ENCODE data around the gene ASGR2.

The ASGR2 gene

DNA sequence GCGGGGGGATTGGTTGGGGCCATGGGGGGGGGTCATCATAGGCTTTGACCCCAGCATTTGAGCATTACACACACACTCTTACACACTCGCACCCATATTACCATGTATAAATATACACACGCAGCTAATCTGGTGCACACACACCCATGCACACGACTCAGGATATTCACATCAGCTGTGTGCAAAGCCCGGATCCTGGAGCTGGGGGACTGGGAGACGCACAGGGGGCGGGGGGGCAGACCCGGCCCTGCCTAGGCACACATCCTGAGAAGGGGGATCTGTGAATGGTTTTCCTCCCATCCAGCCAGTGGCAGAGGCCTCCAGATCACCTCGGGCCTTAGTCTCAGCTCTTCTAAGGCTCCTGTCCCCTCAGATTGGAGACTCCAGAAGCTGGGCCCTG is 5.6 kb downstream of the ASGR2 start:
- no peaks in the 10 kb centered on the region for H3K79me2 ChIP-seq (ENCODE audit: control insufficient read depth, insufficient read depth, low read length)
- H4K5ac ChIP-seq (ENCODE audit: low read length), result no peak overlapping the region
- no peak overlapping the region for H2BK120ac ChIP-seq (ENCODE audit: low read depth, low read length)
- H3K27ac ChIP-seq (ENCODE audit: low read depth, low read length), result no peak overlapping the region
- no peaks in the 10 kb centered on the region for H3K4me1 ChIP-seq (ENCODE audit: control insufficient read depth, low read depth, low read length)
- no peak overlapping the region for H3K9ac ChIP-seq (ENCODE audit: low read length)
- H3K4me2 ChIP-seq (ENCODE audit: low read length), result no peak overlapping the region
- no peak overlapping the region for H3K18ac ChIP-seq (ENCODE audit: low read length)
- no peak overlapping the region for H2BK5ac ChIP-seq (ENCODE audit: low read length)
- H3K56ac ChIP-seq (ENCODE audit: low read length), result no peak overlapping the region
- H3K4me3 ChIP-seq (ENCODE audit: low read length), result no peak overlapping the region
- DNase-seq, result no peak
- H4K8ac ChIP-seq (ENCODE audit: low read depth, low read length), result no peak overlapping the region
- H2BK15ac ChIP-seq (replicated peaks; ENCODE audit: low read depth), result no peak overlapping the region
- H3K27me3 ChIP-seq (ENCODE audit: insufficient read depth, low read length, poor library complexity), result no peaks in the 10 kb centered on the region
- H3K36me3 ChIP-seq (ENCODE audit: control insufficient read depth, insufficient read depth, low read length), result no peaks in the 10 kb centered on the region
- H2AK5ac ChIP-seq (ENCODE audit: low read length), result no peak overlapping the region
- H3K4ac ChIP-seq (ENCODE audit: low read depth, low read length), result no peak overlapping the region
- no peak overlapping the region for H3K23ac ChIP-seq (ENCODE audit: low read length)
- no CpG with 5 or more reads among the region's 9 CpGs for WGBS (ENCODE audit: extremely low coverage, insufficient coverage, low lambda C conversion rate)
- H3K79me1 ChIP-seq (ENCODE audit: low read length), result no peaks in the 10 kb centered on the region

DNA sequence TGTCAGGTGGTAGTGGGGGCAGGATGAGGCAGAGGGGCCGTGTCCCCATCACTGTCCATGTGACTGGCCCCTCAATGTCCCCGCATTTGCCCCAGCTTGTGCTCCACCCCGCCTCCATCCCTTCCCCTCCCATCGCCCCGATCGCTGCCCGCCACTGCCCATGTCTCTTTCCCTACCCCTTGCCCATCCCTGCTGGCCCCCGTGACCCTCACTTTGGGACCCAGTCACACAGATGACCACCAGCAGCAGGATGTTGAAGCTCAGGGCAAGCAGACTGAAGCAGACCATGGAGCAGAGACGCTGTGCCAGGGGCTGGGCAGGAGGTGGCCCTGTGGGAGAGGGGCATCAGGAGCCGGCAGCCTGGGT is 6.1 kb downstream of the ASGR2 start:
- H4K5ac ChIP-seq (ENCODE audit: low read length), result no peak overlapping the region
- H2BK5ac ChIP-seq (ENCODE audit: low read length), result no peak overlapping the region
- no peaks in the 10 kb centered on the region for H3K27me3 ChIP-seq (ENCODE audit: insufficient read depth, low read length, poor library complexity)
- no peak overlapping the region for H3K27ac ChIP-seq (ENCODE audit: low read depth, low read length)
- H2BK15ac ChIP-seq (replicated peaks; ENCODE audit: low read depth), result no peak overlapping the region
- no peaks in the 10 kb centered on the region for H3K36me3 ChIP-seq (ENCODE audit: control insufficient read depth, insufficient read depth, low read length)
- H3K79me1 ChIP-seq (ENCODE audit: low read length), result no peaks in the 10 kb centered on the region
- no peak overlapping the region for H3K4me3 ChIP-seq (ENCODE audit: low read length)
- no peak overlapping the region for H3K9ac ChIP-seq (ENCODE audit: low read length)
- no peaks in the 10 kb centered on the region for H3K79me2 ChIP-seq (ENCODE audit: control insufficient read depth, insufficient read depth, low read length)
- no peak overlapping the region for H3K56ac ChIP-seq (ENCODE audit: low read length)
- H3K4ac ChIP-seq (ENCODE audit: low read depth, low read length), result no peak overlapping the region
- H3K4me2 ChIP-seq (ENCODE audit: low read length), result no peak overlapping the region
- no peak overlapping the region for H2BK120ac ChIP-seq (ENCODE audit: low read depth, low read length)
- H3K4me1 ChIP-seq (ENCODE audit: control insufficient read depth, low read depth, low read length), result no peaks in the 10 kb centered on the region
- DNase-seq, result no peak
- H2AK5ac ChIP-seq (ENCODE audit: low read length), result no peak overlapping the region
- H3K23ac ChIP-seq (ENCODE audit: low read length), result no peak overlapping the region
- H4K8ac ChIP-seq (ENCODE audit: low read depth, low read length), result no peak overlapping the region
- no peak overlapping the region for H3K18ac ChIP-seq (ENCODE audit: low read length)
- no CpG with 5 or more reads among the region's 10 CpGs for WGBS (ENCODE audit: extremely low coverage, insufficient coverage, low lambda C conversion rate)

DNA sequence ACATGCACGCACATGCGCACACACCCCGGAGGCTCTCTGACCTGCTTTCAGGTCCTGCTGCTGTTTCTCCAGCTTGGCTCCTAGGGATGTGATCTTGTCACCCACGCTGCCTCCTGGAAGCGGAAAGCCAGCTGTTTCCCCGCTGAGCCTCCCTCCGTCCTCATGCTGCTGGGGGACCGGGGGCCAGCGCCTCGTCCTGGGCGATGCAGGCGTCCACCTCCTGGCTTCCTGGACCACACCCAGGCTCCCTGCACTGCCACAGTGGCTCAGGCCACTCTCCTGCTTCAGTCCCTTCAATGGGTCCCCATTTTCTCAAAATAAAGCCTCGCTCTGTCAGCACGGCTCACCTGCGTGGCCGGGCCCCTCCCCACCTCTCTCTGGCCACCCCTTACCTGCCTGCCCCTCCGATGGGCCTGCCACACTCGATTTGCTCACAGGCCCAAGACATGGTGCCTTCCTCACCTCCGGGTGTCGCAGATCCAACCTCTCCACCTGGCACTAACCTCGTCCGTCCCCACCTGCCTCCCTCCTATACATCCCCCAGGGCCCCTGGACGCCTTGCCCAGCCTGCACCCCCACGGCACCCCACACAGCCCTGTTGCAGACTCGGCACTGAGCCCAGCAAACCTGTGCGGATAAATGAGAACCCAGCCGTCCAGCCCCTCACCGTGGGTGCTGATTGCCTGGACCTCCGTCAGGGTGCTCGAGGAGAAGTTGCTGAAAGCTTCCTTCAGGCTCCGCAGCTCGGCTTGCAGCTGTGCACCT is 6.6 kb downstream of the ASGR2 start:
- H3K79me2 ChIP-seq (ENCODE audit: control insufficient read depth, insufficient read depth, low read length), result no peaks in the 10 kb centered on the region
- no peak for DNase-seq
- H3K36me3 ChIP-seq (ENCODE audit: control insufficient read depth, insufficient read depth, low read length), result no peaks in the 10 kb centered on the region
- H3K9ac ChIP-seq (ENCODE audit: low read length), result no peak overlapping the region
- no peak overlapping the region for H3K56ac ChIP-seq (ENCODE audit: low read length)
- no peak overlapping the region for H3K23ac ChIP-seq (ENCODE audit: low read length)
- no peak overlapping the region for H2BK5ac ChIP-seq (ENCODE audit: low read length)
- no peak overlapping the region for H3K4me2 ChIP-seq (ENCODE audit: low read length)
- H3K18ac ChIP-seq (ENCODE audit: low read length), result no peak overlapping the region
- no peak overlapping the region for H3K4ac ChIP-seq (ENCODE audit: low read depth, low read length)
- H2BK120ac ChIP-seq (ENCODE audit: low read depth, low read length), result no peak overlapping the region
- no peak overlapping the region for H3K27ac ChIP-seq (ENCODE audit: low read depth, low read length)
- H3K79me1 ChIP-seq (ENCODE audit: low read length), result no peaks in the 10 kb centered on the region
- H3K4me3 ChIP-seq (ENCODE audit: low read length), result no peak overlapping the region
- H2BK15ac ChIP-seq (replicated peaks; ENCODE audit: low read depth), result no peak overlapping the region
- no peaks in the 10 kb centered on the region for H3K4me1 ChIP-seq (ENCODE audit: control insufficient read depth, low read depth, low read length)
- H4K8ac ChIP-seq (ENCODE audit: low read depth, low read length), result no peak overlapping the region
- no peaks in the 10 kb centered on the region for H3K27me3 ChIP-seq (ENCODE audit: insufficient read depth, low read length, poor library complexity)
- no CpG with 5 or more reads among the region's 32 CpGs for WGBS (ENCODE audit: extremely low coverage, insufficient coverage, low lambda C conversion rate)
- no peak overlapping the region for H4K5ac ChIP-seq (ENCODE audit: low read length)
- no peak overlapping the region for H2AK5ac ChIP-seq (ENCODE audit: low read length)

DNA sequence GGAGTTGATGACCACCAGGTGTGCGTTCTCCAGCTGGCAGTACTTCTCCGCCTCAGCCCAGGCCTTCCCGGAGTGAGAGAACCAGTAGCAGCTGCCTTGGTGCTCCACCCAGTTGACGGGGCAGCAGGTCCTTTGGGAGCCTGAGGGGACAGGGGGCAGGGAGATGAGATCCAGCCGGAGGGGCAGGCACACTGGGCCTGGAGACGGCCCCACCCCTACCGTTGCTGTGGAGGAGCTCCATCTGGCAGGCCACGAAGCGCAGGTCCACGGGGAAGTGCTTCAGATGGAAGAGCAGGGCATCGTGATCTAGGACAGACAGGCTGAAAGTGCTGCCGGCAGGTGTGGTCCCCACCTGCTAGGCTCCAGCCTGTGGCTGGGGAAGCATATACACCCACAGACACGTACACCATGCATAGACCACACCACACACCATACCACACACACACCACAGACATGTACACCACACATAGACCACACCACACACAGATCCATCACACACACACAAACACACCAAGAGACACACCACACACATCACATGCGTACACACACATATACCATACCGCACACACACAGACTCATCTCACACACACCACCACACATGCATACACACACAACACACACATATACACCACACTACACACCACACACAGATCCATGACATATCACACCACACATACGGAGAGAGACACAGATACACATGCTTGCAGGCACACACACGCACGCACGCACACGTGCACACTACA is 7.4 kb downstream of the ASGR2 start:
- H2BK120ac ChIP-seq (ENCODE audit: low read depth, low read length), result no peak overlapping the region
- H3K56ac ChIP-seq (ENCODE audit: low read length), result no peak overlapping the region
- no peak overlapping the region for H3K27ac ChIP-seq (ENCODE audit: low read depth, low read length)
- H3K4me3 ChIP-seq (ENCODE audit: low read length), result no peak overlapping the region
- H3K4me2 ChIP-seq (ENCODE audit: low read length), result no peak overlapping the region
- no peaks in the 10 kb centered on the region for H3K79me2 ChIP-seq (ENCODE audit: control insufficient read depth, insufficient read depth, low read length)
- H3K18ac ChIP-seq (ENCODE audit: low read length), result no peak overlapping the region
- no peak overlapping the region for H2AK5ac ChIP-seq (ENCODE audit: low read length)
- no peak overlapping the region for H4K5ac ChIP-seq (ENCODE audit: low read length)
- H3K23ac ChIP-seq (ENCODE audit: low read length), result no peak overlapping the region
- H3K79me1 ChIP-seq (ENCODE audit: low read length), result no peaks in the 10 kb centered on the region
- no peaks in the 10 kb centered on the region for H3K4me1 ChIP-seq (ENCODE audit: control insufficient read depth, low read depth, low read length)
- no peak overlapping the region for H3K9ac ChIP-seq (ENCODE audit: low read length)
- H4K8ac ChIP-seq (ENCODE audit: low read depth, low read length), result no peak overlapping the region
- no peak overlapping the region for H3K4ac ChIP-seq (ENCODE audit: low read depth, low read length)
- WGBS (ENCODE audit: extremely low coverage, insufficient coverage, low lambda C conversion rate), result no CpG with 5 or more reads among the region's 20 CpGs
- H2BK5ac ChIP-seq (ENCODE audit: low read length), result no peak overlapping the region
- H3K36me3 ChIP-seq (ENCODE audit: control insufficient read depth, insufficient read depth, low read length), result no peaks in the 10 kb centered on the region
- no peak for DNase-seq
- H2BK15ac ChIP-seq (replicated peaks; ENCODE audit: low read depth), result no peak overlapping the region
- no peaks in the 10 kb centered on the region for H3K27me3 ChIP-seq (ENCODE audit: insufficient read depth, low read length, poor library complexity)

DNA sequence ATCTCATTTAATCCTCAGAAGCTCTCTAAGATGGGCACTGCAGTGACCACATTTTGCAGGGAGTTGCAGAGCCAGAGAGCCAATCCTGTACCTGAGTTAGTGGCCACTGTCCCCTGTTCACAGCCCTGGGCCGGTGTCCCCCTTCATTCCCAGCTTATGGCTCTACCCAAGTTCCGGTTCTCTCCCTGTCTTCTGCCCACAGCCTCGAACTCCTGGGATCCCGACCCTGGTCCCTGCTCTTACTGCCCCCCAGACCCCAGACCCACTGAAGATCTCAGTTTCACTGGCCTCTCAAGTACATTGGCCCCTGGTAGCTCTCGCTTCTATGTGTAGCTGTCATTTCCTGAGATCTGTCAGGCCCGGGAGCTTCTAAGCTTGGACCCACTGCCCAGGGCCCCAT is 12.2 kb downstream of the ASGR2 start:
- Histone ChIP-seq H3K4ac (ENCODE audit: low read depth, low read length) (no peak overlapping the region), H4K5ac (ENCODE audit: low read length) (no peak overlapping the region), H3K79me2 (ENCODE audit: control insufficient read depth, insufficient read depth, low read length) (no peaks in the 10 kb centered on the region), H3K4me1 (ENCODE audit: control insufficient read depth, low read depth, low read length) (no peaks in the 10 kb centered on the region), H3K4me3 (ENCODE audit: low read length) (no peak overlapping the region), H2BK120ac (ENCODE audit: low read depth, low read length) (no peak overlapping the region), H2BK5ac (ENCODE audit: low read length) (no peak overlapping the region), H3K27ac (ENCODE audit: low read depth, low read length) (no peak overlapping the region), H4K8ac (ENCODE audit: low read depth, low read length) (no peak overlapping the region), H3K4me2 (ENCODE audit: low read length) (no peak overlapping the region), H3K56ac (ENCODE audit: low read length) (peak overlapping the region; percentile 15), H3K27me3 (ENCODE audit: insufficient read depth, low read length, poor library complexity) (no peaks in the 10 kb centered on the region), H2BK15ac (replicated peaks; ENCODE audit: low read depth) (no peak overlapping the region), H3K9ac (ENCODE audit: low read length) (no peak overlapping the region), H3K23ac (ENCODE audit: low read length) (no peak overlapping the region), H3K18ac (ENCODE audit: low read length) (no peak overlapping the region), H2AK5ac (ENCODE audit: low read length) (no peak overlapping the region), H3K36me3 (ENCODE audit: control insufficient read depth, insufficient read depth, low read length) (no peaks in the 10 kb centered on the region), H3K79me1 (ENCODE audit: low read length) (no peaks in the 10 kb centered on the region)
- no CpG with 5 or more reads among the region's 6 CpGs for WGBS (ENCODE audit: extremely low coverage, insufficient coverage, low lambda C conversion rate)
- no peak for DNase-seq
